Smooth muscle cell (in vitro differentiated cells): ENCODE results near the gene HMX1. TPM values are rescaled to one million over a fixed set of nuclear protein-coding genes. Genes with fewer than 3 reads are reported as not detected.

ENCODE experiments used
- DNase-seq: peaks from one replicate; lab custom pipeline; 2025; ENCODE audit not compliant: unreplicated experiment; lab: John Stamatoyannopoulos, UW
- H2AFZ ChIP-seq: fragments of 200-600 bp; sonication (generic); 2 replicates; pipeline ENCODE4 v1.6.0; 2016; ENCODE audit warnings: antibody characterized with exemption, low read depth, mild to moderate bottlenecking
- H3F3A ChIP-seq: fragments of 200-600 bp; sonication (generic); 2 replicates; pipeline ENCODE4 v1.6.0; 2017; ENCODE audit warnings: antibody characterized with exemption, low read depth
- H3K27ac ChIP-seq: fragments of 200-600 bp; sonication (generic); 2 replicates; pipeline ENCODE4 v1.5.1; 2016; ENCODE audit warnings: low read depth, mild to moderate bottlenecking
- H3K27me3 ChIP-seq: fragments of 200-600 bp; sonication (generic); 2 replicates; pipeline ENCODE4 v1.6.1; 2016; ENCODE audit warnings: low read depth, mild to moderate bottlenecking
- H3K36me3 ChIP-seq: fragments of 200-600 bp; sonication (generic); 2 replicates; pipeline ENCODE4 v1.5.1; 2016; ENCODE audit warnings: low read depth
- H3K4me1 ChIP-seq: fragments of 200-600 bp; sonication (generic); 2 replicates; pipeline ENCODE4 v1.5.1; 2016; ENCODE audit warnings: low read depth
- H3K4me2 ChIP-seq: fragments of 200-600 bp; sonication (generic); 2 replicates; pipeline ENCODE4 v1.6.0; 2016; ENCODE audit warnings: mild to moderate bottlenecking
- H3K4me3 ChIP-seq: fragments of 200-600 bp; sonication (generic); 2 replicates; pipeline ENCODE4 v1.5.1; 2016; ENCODE audit warnings: mild to moderate bottlenecking
- H3K79me2 ChIP-seq: fragments of 200-600 bp; sonication (generic); 2 replicates; pipeline ENCODE4 v1.6.0; 2016; ENCODE audit warnings: low read depth, mild to moderate bottlenecking
- H3K9ac ChIP-seq: fragments of 200-600 bp; sonication (generic); 2 replicates; pipeline ENCODE4 v1.6.0; 2016; ENCODE audit warnings: low read depth
- H3K9me3 ChIP-seq: fragments of 200-600 bp; sonication (generic); replicated peaks from 2 replicates; pipeline ENCODE4 v1.5.1; 2016; ENCODE audit warnings: low read depth
- H4K20me1 ChIP-seq: fragments of 200-600 bp; sonication (generic); 2 replicates; pipeline ENCODE4 v1.6.0; 2016; ENCODE audit warnings: low read depth
- WGBS: methylation state at CpG from one replicate; pipeline ENCODE4 v1.1.7; 2016; ENCODE audit warnings: low lambda C conversion rate; 5-methylcytosine and 5-hydroxymethylcytosine counted together
- polyA plus RNA-seq: library from polyadenylated mRNA; unstranded; fragments of >200 nt; fragmentation: Nextera tagmentation; extraction: Ambion mirVana; gene quantifications from 2 replicates; pipeline ENCODE4 v1.2.1, GENCODE V29; 2016
- total RNA-seq: library from RNA; depleted of rRNA; stranded (reverse); fragments of >200 nt; gene quantifications from 2 replicates; pipeline ENCODE4 v1.2.3, GENCODE V29; 2014
- TF ChIP-seq, protein P1 (sequence below): fragments of 200-600 bp; sonication (generic); IDR thresholded peaks from 2 replicates; pipeline ENCODE4 v1.5.1; 2017; ENCODE audit warnings: borderline replicate concordance, mild to moderate bottlenecking, antibody characterized with exemption; ENCODE audit not compliant: insufficient read depth, poor library complexity, severe bottlenecking

HMX1 gene
- total and polyA plus RNA-seq, 2 experiments from 2014 or later: not detected

DNA sequence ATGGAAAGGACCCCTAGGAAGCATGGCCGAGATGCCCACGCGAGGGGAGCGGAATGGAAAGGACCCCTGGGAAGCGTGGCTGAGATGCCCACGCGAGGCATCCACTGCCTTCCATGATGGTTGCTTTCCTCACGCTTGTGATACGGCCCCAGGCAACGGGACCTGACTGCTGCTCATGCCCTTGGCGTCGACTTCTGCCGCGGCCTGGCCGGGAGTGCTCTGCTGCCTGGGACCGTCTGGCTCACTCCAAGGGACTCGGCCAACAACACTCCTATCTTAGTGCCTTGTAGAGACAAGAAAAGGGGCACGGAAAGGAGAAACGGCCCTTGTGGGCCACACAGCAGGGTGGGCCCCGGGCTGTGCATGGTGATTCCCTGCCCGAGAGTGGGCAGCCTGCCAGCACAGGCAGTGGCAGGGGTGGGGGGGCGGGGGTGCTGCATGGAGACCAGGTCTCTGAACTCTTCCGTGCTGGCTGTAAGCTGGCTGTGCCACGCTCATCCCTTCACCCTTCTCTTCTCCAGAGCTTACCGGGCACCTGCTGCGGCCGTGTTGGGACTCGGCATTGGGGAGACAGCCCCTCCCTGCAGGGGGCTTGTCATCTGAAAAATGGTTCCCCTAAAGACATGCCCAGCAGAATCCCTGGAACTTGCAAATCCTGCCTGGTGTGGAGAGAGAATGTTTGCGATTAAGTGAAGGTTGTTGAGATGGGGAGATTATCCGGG lies 38.6 kb upstream of the HMX1 start:
- no peaks in the 10 kb centered on the region for H3K27me3 ChIP-seq
- H3K27ac ChIP-seq: no peak overlapping the region
- TF ChIP-seq, protein P1, sequence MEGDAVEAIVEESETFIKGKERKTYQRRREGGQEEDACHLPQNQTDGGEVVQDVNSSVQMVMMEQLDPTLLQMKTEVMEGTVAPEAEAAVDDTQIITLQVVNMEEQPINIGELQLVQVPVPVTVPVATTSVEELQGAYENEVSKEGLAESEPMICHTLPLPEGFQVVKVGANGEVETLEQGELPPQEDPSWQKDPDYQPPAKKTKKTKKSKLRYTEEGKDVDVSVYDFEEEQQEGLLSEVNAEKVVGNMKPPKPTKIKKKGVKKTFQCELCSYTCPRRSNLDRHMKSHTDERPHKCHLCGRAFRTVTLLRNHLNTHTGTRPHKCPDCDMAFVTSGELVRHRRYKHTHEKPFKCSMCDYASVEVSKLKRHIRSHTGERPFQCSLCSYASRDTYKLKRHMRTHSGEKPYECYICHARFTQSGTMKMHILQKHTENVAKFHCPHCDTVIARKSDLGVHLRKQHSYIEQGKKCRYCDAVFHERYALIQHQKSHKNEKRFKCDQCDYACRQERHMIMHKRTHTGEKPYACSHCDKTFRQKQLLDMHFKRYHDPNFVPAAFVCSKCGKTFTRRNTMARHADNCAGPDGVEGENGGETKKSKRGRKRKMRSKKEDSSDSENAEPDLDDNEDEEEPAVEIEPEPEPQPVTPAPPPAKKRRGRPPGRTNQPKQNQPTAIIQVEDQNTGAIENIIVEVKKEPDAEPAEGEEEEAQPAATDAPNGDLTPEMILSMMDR: no peak
- no peak for DNase-seq
- no peak overlapping the region for H3K4me2 ChIP-seq
- H4K20me1 ChIP-seq: no peaks in the 10 kb centered on the region
- no peak overlapping the region for H2AFZ ChIP-seq
- H3K4me3 ChIP-seq: no peak overlapping the region
- whole genome bisulfite sequencing: 86% methylated on average over 27 of the region's 30 CpGs
- no peak overlapping the region for H3K9ac ChIP-seq
- no peaks in the 10 kb centered on the region for H3K4me1 ChIP-seq
- no peaks in the 10 kb centered on the region for H3K36me3 ChIP-seq
- no peaks in the 10 kb centered on the region for H3K79me2 ChIP-seq
- no peaks in the 10 kb centered on the region for H3K9me3 ChIP-seq
- no peaks in the 10 kb centered on the region for H3F3A ChIP-seq

DNA sequence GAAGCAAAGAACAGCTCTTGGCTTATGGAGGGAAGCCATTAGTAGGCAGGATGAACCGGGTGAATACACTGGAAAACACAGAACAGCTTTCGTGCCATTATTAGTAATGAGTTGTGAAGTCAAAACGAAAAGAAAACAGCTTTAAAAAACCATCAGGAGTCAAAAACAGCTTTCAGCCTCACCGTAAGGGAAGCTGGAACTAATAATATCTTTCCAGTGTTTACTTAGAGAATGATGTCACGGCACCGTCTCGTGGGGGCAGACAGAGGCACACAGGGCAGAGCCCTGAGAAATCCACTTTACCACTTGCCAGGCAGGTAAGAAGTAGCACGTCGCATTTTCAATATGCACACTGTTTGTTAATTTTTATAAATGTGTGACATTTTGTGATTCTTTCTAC lies 37.9 kb upstream of the HMX1 start:
- no peak for DNase-seq
- TF ChIP-seq, protein P1: no peak
- 63% methylated on average over 9 of the region's 9 CpGs for WGBS

DNA sequence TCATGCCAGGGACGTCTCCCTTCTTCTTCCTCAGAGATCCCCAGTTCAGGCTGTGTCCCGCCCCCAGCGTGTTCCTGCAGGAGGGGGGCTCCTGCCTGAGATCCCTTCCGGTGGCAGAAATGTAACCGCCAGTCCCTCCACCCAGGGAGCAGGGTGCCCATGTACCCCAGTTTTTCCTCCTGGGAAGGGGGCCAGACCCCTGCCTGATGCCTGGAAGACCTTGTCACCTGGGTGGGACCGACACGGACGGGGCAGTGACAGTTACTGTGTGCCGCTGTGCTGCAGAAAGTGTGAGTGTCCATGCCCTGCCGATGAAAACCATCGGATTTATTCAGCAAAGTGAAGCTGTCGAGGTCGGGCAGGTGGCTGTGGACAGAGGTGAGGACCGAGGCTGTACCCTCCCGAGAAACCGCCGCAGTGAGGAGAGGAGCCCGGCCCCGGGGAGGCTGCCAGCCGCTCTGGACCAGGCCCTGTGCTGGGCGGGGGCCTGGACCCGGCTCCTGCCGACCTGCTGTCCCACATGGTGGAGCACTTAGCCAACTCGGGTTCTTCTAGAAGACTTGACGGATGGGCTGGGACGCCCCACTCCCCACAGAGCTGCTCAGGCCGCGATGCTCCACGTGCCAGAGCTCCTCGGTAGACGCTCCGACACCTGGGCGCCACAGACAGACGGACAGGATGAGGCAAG lies 36.7 kb upstream of the HMX1 start:
- 88% methylated on average over 34 of the region's 34 CpGs for WGBS
- Histone ChIP-seq H2AFZ (no peak overlapping the region), H3K4me3 (no peak overlapping the region), H3K79me2 (no peaks in the 10 kb centered on the region), H3K4me1 (no peaks in the 10 kb centered on the region), H3K9ac (no peak overlapping the region), H3K9me3 (no peaks in the 10 kb centered on the region), H3K27me3 (no peaks in the 10 kb centered on the region), H3K36me3 (no peaks in the 10 kb centered on the region), H3K27ac (no peak overlapping the region), H3F3A (no peaks in the 10 kb centered on the region), H3K4me2 (no peak overlapping the region), H4K20me1 (no peaks in the 10 kb centered on the region)
- no peak for DNase-seq
- TF ChIP-seq, protein P1: no peak

More for the DNA sequence above, 37.9 kb upstream of the HMX1 start:
- H3K4me1 ChIP-seq: no peaks in the 10 kb centered on the region
- no peak overlapping the region for H3K27ac ChIP-seq
- H2AFZ ChIP-seq: no peak overlapping the region
- no peaks in the 10 kb centered on the region for H3K36me3 ChIP-seq
- H3K79me2 ChIP-seq: no peaks in the 10 kb centered on the region
- H3K9me3 ChIP-seq: no peaks in the 10 kb centered on the region
- no peaks in the 10 kb centered on the region for H3F3A ChIP-seq
- no peaks in the 10 kb centered on the region for H4K20me1 ChIP-seq
- H3K27me3 ChIP-seq: no peaks in the 10 kb centered on the region
- H3K4me2 ChIP-seq: no peak overlapping the region
- H3K9ac ChIP-seq: no peak overlapping the region
- no peak overlapping the region for H3K4me3 ChIP-seq
